ENCODE data around the gene C5orf63. TPM values are rescaled to one million over a fixed set of nuclear protein-coding genes. Genes with fewer than 3 reads are reported as not detected.
"Not testable (repeated sequence)": the region's sequence is repeated elsewhere in the genome, so short reads cannot be mapped to it uniquely, and the experiment has no call there.

Gene C5orf63
- 10 to 100 TPM in 2 of 4 donors, 1 to 10 TPM in 2; 1.7 to 12.1 (median 9.4) TPM for total RNA-seq

DNA sequence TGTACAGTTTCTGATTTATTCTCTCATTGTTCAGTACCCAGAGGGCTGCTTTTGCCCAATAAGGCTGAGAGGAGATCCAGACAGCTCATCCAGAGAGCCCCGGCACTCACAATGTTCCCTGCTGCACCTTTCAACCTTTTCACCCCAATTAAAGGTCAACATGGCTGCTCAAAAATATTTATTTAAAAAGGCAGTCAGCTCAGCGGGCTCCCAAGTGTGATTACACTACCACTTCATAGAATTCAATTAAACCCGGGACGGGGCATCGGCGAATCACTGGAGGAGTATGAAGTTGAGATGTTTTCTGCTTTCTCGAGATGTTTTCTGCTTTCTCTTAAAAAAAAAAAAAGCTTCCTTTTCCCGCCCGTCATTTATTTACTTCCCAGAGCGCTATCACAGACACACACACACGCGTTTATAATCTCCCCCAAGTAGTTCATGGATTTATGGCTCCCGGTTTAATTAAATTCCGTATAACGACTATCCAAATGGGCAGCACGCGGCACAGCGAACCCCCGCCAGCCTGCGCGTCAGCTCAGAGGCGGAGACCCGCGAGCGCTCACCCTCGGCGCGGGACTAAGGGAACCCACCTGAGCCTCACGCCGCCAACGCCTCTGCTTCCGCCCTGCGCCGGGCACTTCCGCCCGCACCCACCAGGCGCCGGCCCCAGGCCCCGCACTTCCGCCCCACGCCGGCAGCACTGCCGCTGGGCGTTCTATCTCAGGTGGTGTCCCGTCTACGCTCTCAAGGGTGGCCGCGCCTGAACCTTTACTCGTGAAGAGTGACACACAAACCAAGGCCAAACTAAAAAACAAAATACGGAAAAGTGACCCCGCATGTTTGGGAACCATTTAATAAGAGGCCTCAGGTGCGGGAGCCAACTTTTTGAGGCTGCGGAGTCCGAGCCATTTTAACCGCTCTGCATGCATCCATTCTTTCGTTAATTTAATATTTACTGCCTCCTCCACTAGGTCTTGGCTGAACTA, at the start of gene C5orf63:
Gene C5orf63 (minus strand): TSS at position 642 of the 986 bp plus-strand sequence. CDS start 14,507 bp downstream, outside the sequence.
- H3K36me3 ChIP-seq: no peaks in the 10 kb centered on the region

DNA sequence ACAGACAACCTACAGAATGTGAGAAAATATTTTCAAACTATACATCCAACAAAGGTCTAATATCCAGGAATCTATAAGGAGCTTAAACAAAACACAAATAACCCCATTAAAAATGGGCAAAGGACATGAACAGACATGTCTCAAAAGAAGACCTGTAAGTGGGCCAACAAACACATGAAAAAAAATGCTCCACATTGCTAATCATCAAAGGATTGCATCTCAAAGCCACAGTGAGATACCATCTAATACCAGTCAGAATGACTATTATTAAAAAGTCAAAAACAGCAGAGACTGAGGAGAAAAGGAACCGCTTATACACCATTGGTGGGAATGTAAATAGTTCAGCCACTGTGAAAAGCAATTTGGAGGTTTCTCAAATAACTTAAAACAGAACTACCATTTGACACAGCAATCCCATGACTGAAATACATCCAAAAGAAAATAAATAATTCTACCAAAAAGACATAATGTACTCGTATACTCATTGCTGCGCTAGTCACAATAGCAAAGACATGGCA, 39.1 kb upstream of the C5orf63 start:
- Histone ChIP-seq H3K27me3 (no peaks in the 10 kb centered on the region), H3K36me3 (no peaks in the 10 kb centered on the region), H3K27ac (no peak overlapping the region), H3K9me3 (no peaks in the 10 kb centered on the region), H3K4me3 (no peak overlapping the region), H3K4me1 (no peaks in the 10 kb centered on the region)
- DNase-seq: no peak
- TF ChIP-seq, protein P1, sequence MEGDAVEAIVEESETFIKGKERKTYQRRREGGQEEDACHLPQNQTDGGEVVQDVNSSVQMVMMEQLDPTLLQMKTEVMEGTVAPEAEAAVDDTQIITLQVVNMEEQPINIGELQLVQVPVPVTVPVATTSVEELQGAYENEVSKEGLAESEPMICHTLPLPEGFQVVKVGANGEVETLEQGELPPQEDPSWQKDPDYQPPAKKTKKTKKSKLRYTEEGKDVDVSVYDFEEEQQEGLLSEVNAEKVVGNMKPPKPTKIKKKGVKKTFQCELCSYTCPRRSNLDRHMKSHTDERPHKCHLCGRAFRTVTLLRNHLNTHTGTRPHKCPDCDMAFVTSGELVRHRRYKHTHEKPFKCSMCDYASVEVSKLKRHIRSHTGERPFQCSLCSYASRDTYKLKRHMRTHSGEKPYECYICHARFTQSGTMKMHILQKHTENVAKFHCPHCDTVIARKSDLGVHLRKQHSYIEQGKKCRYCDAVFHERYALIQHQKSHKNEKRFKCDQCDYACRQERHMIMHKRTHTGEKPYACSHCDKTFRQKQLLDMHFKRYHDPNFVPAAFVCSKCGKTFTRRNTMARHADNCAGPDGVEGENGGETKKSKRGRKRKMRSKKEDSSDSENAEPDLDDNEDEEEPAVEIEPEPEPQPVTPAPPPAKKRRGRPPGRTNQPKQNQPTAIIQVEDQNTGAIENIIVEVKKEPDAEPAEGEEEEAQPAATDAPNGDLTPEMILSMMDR (IDR thresholded peaks at IDR 0.05): no peak
- no peak for TF ChIP-seq POLR2A (IDR thresholded peaks at IDR 0.05)

More for the DNA sequence above, at the start of gene C5orf63:
- DNase-seq: peak; percentile 65 to 86 (median 79)
- peak within 1 kb of the TSS; percentile 50 to 70 (median 59) for H3K4me3 ChIP-seq
- peaks cover 0 to 6% (median 0%) of the 10 kb centered on the region in 4 donors for H3K4me1 ChIP-seq
- H3K27me3 ChIP-seq: no peaks in the 10 kb centered on the region
- peak; percentile 23 to 24 for TF ChIP-seq POLR2A (IDR thresholded peaks at IDR 0.05)
- TF ChIP-seq, protein P1 (IDR thresholded peaks at IDR 0.05): peak in 4 of 6 experiments; percentile 31 to 61 (median 58)
- peak within 1 kb of the TSS; percentile 42 to 71 (median 60) for H3K27ac ChIP-seq
- no peaks in the 10 kb centered on the region for H3K9me3 ChIP-seq

DNA sequence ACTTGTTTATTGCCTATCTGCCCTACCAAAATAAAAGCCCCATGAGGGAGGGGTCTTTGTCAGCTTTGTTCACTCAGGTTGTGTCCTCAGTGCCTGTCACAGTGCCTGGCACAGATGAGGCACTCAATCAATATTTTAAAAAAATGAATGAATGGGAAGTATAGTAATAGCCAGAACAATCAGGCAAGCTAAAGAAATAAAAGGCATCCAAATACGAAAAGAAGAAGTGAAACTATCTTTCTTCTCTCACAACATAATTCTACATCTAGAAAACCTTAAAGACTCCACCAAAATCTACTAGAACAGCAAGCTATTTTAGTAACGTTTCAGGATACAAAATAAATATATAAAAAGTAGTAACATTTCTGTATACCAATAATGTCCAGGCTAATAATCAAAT, 37.8 kb upstream of the C5orf63 start:
- no peaks in the 10 kb centered on the region for H3K27me3 ChIP-seq
- no peak for TF ChIP-seq POLR2A (IDR thresholded peaks at IDR 0.05)
- TF ChIP-seq, protein P1 (IDR thresholded peaks at IDR 0.05): no peak
- H3K36me3 ChIP-seq: no peaks in the 10 kb centered on the region
- DNase-seq: no peak
- no peak overlapping the region for H3K27ac ChIP-seq
- H3K4me3 ChIP-seq: no peak overlapping the region
- H3K9me3 ChIP-seq: no peaks in the 10 kb centered on the region
- no peaks in the 10 kb centered on the region for H3K4me1 ChIP-seq

DNA sequence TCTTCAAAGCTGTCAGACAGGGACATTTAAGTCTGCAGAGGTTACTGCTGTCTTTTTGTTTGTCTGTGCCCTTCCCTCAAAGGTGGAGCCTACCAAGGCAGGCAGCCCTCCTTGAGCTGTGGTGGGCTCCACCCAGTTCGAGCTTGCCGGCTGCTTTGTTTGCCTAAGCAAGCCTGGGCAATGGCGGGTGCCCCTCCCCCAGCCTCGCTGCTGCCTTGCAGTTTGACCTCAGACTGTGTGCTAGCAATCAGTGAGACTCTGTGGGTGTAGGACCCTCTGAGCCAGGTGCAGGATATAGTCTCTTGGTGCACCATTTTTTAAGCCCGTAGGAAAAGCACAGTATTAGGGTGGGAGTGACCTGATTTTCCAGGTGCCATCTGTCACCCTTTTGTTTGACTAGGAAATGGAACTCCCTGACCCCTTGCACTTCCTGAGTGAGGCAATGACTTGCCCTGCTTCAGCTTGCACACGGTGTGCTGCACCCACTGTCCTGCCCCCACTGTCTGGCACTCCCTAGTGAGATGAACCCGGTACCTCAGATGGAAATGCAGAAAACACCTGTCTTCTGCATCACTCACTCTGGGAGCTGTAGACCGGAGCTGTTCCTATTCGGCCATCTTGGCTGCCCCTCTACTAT, 35.4 kb upstream of the C5orf63 start:
- not testable (repeated sequence) for H3K27me3 ChIP-seq, H3K36me3 ChIP-seq, H3K27ac ChIP-seq, H3K9me3 ChIP-seq, H3K4me3 ChIP-seq, H3K4me1 ChIP-seq
- peak in 1 of 3 donors; percentile 42 for DNase-seq

DNA sequence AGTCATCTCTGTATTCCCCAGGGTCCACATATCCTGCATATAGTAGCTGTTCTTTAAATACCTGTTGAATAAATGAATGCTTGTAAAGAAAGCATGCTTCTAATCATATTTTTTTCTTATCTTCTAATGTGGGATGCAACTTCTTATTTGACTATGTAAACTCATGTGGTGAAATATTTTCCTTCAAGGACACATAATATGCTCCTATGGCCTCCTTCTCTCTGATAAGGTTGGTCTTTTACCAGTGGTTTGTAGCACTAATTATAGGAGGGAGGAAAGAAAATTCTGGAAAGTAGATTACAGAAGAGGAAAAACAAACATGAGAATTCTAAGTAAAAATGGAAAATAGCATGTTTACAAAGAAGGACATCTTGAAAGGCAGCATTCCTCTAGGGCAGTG, 28.6 kb upstream of the C5orf63 start:
- H3K4me1 ChIP-seq: no peaks in the 10 kb centered on the region
- DNase-seq: no peak
- no peaks in the 10 kb centered on the region for H3K27me3 ChIP-seq
- H3K27ac ChIP-seq: no peak overlapping the region
- H3K36me3 ChIP-seq: no peaks in the 10 kb centered on the region
- H3K9me3 ChIP-seq: peaks cover 0 to 3% (median 0%) of the 10 kb centered on the region in 4 donors
- H3K4me3 ChIP-seq: no peak overlapping the region
- TF ChIP-seq, protein P1 (IDR thresholded peaks at IDR 0.05): no peak
- TF ChIP-seq POLR2A (IDR thresholded peaks at IDR 0.05): no peak

Measured in Peyer's patch (tissue), 4 donors.